B cell (primary cell): ENCODE measurements around the gene TLX3. TPM values are rescaled to one million over a fixed set of nuclear protein-coding genes. Genes with fewer than 3 reads are reported as not detected.

Experiments
- ATAC-seq: fragments of 200-7000 bp; cut with Tn5 transposase; one replicate; pipeline ENCODE4 v1.10.0; 2021; ENCODE audit warnings: low read depth, mild to moderate bottlenecking, moderate number of reproducible peaks, moderate library complexity
- CTCF ChIA-PET: fragments of 350-600 bp; sonication (Branson Sonifier 250); formaldehyde crosslinking; loops from one replicate; lab custom pipeline; 2021; ENCODE audit warnings: antibody characterized with exemption, inconsistent platforms; lab: Charles Lee
- POLR2A ChIA-PET: fragments of 350-600 bp; sonication (Branson Sonifier 250); formaldehyde crosslinking; loops from one replicate; lab custom pipeline; 2021; ENCODE audit warnings: antibody characterized with exemption; lab: Charles Lee
- DNase-seq: peaks from one replicate; pipeline ENCODE4 v3.0.0; 2013
- H2AFZ ChIP-seq: 2 replicates; pipeline ENCODE4 v1.6.1; 2012; ENCODE audit warnings: mild to moderate bottlenecking, low read depth, low read length; ENCODE audit not compliant: insufficient read depth, poor library complexity, severe bottlenecking
- H3K27ac ChIP-seq, 2 donors: 1 replicate in 1 of 2; 2 replicates in 1 of 2; pipeline ENCODE4 v1.5.1; 2012 to 2013; ENCODE audit warnings: low read length in 2 of 2, mild to moderate bottlenecking in 2 of 2, moderate library complexity in 1 of 2
- H3K27me3 ChIP-seq, 4 experiments: fragments of 200-600 bp in 1 of 4; sonication (generic) in 1 of 4; replicated peaks in 1 of 4; 1 replicate in 2 of 4; 2 replicates in 2 of 4; pipeline versions ENCODE4 v1.6.1 to v1.7.0; 2013 to 2016; ENCODE audit warnings: low read length in 3 of 4, mild to moderate bottlenecking in 2 of 4, mixed read lengths in 1 of 4, moderate library complexity in 1 of 4; ENCODE audit not compliant: insufficient read depth in 4 of 4, control insufficient read depth in 3 of 4; ENCODE audit errors: control extremely low read depth in 1 of 4
- H3K36me3 ChIP-seq, 2 experiments: replicated peaks in 1 of 2; 1 replicate in 1 of 2; 2 replicates in 1 of 2; pipeline versions ENCODE4 v1.6.1 to v1.7.1; 2013; ENCODE audit warnings: low read length in 1 of 2; ENCODE audit not compliant: insufficient read depth in 2 of 2, control insufficient read depth in 1 of 2; ENCODE audit errors: control extremely low read depth in 1 of 2, extremely low read depth in 1 of 2
- H3K4me1 ChIP-seq, 2 donors: fragments of 200-600 bp in 1 of 2; sonication (generic) in 1 of 2; 1 replicate in 1 of 2; 2 replicates in 1 of 2; pipeline versions ENCODE4 v1.5.1 to v1.6.1; 2013 to 2017; ENCODE audit warnings: low read length in 2 of 2; ENCODE audit not compliant: control insufficient read depth in 2 of 2, insufficient read depth in 2 of 2
- H3K4me2 ChIP-seq: replicated peaks from 2 replicates; pipeline ENCODE3; 2012; ENCODE audit warnings: mild to moderate bottlenecking, low read depth, low read length; ENCODE audit not compliant: poor library complexity, severe bottlenecking
- H3K4me3 ChIP-seq, 5 experiments: fragments of 200-600 bp in 1 of 5; sonication (generic) in 1 of 5; 1 replicate in 3 of 5; 2 replicates in 2 of 5; pipeline versions ENCODE4 v1.5.1 to v1.7.0; 2011 to 2016; ENCODE audit warnings: low read length in 4 of 5, mild to moderate bottlenecking in 4 of 5, low read depth in 2 of 5, control low read depth in 1 of 5, moderate library complexity in 1 of 5; ENCODE audit not compliant: insufficient read depth in 1 of 5; ENCODE audit errors: control extremely low read depth in 1 of 5, extremely low read depth in 1 of 5
- H3K79me2 ChIP-seq: fragments of 200-600 bp; sonication (generic); one replicate; pipeline ENCODE4 v1.6.0; 2016; ENCODE audit warnings: low read length; ENCODE audit not compliant: control insufficient read depth, insufficient read depth
- H3K9ac ChIP-seq: fragments of 200-600 bp; sonication (generic); 2 replicates; pipeline ENCODE4 v1.6.1; 2017; ENCODE audit warnings: mild to moderate bottlenecking, low read length, moderate library complexity
- H3K9me3 ChIP-seq, 3 donors: one replicate each; pipeline versions ENCODE4 v1.6.1 to v1.7.1; 2013; ENCODE audit warnings: low read length in 2 of 3; ENCODE audit not compliant: control insufficient read depth in 2 of 3, insufficient read depth in 1 of 3; ENCODE audit errors: control extremely low read depth in 1 of 3
- H4K20me1 ChIP-seq: 2 replicates; pipeline ENCODE4 v1.6.0; 2012; ENCODE audit warnings: mild to moderate bottlenecking, low read length; ENCODE audit not compliant: insufficient read depth, control insufficient read depth, poor library complexity, severe bottlenecking
- H3K27ac Mint-ChIP-seq: one replicate; pipeline ENCODE4 v1.8.0; 2021; ENCODE audit warnings: mixed read lengths
- H3K27me3 Mint-ChIP-seq: one replicate; pipeline ENCODE4 v1.8.0; 2021; ENCODE audit warnings: mixed read lengths
- H3K4me1 Mint-ChIP-seq: one replicate; pipeline ENCODE4 v1.8.0; 2021; ENCODE audit warnings: mixed read lengths
- H3K4me3 Mint-ChIP-seq: one replicate; pipeline ENCODE4 v1.8.0; 2021; ENCODE audit warnings: mixed read lengths
- H3K9me3 Mint-ChIP-seq: one replicate; pipeline ENCODE4 v1.8.0; 2022; ENCODE audit warnings: mixed read lengths; ENCODE audit not compliant: insufficient read depth
- EZH2 ChIP-seq: IDR thresholded peaks from 2 replicates; pipeline ENCODE4 v1.6.1; 2012; ENCODE audit warnings: borderline replicate concordance, low read depth, mild to moderate bottlenecking, moderate library complexity, low read length; ENCODE audit not compliant: insufficient read depth, poor library complexity, severe bottlenecking
- WGBS: methylation state at CpG from one replicate; pipeline ENCODE4 v1.1.5; 2013; ENCODE audit warnings: missing lambda C conversion rate; ENCODE audit not compliant: insufficient coverage; 5-methylcytosine and 5-hydroxymethylcytosine counted together
- intact Hi-C: fragments of 100-400 bp; cut with micrococcal nuclease; formaldehyde crosslinking; loops from one replicate; pipeline ENCODE4 v1.10.0; 2022
- polyA plus RNA-seq: library from polyadenylated mRNA; depleted of rRNA; stranded (reverse); fragments of >200 nt; gene quantifications from 2 replicates; pipeline ENCODE4 v1.2.3, GENCODE V29; 2012
- total RNA-seq, 2 donors: library from RNA; stranded (reverse); fragments of 120-200 nt in 1 of 2; gene quantifications; 1 replicate in 1 of 2; 2 replicates in 1 of 2; pipeline versions ENCODE4 v1.2.3 to v1.2.4, GENCODE V29; 2013 to 2022
- TF ChIP-seq, protein P1 (sequence below): fragments of 200-600 bp; IDR thresholded peaks from one replicate; pipeline ENCODE4 v1.8.0; 2022; ENCODE audit warnings: antibody characterized with exemption, mild to moderate bottlenecking

TLX3 gene
- total and polyA plus RNA-seq, 2 donors (not counting 1 experiment from before 2014, with no cell fraction given) = not detected

DNA sequence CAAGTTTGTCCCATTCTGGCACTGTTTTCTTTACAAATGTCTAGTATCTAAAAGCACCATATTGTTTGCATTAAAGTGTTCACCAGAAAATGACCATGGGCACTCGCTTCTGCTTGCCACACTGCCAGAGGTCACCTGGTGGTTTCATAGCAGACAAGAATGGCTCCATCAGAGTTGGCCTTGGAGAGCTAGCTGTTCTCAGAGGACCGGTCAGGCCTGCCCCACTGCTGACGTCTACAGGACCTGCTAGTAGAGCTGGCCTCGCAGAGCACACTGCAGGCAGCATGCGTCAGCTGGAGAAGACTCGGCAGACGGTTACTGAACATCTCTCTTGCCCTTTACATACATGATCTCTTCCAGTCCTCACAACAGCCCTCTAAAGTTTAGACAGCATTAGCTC lies 8.7 kb upstream of the TLX3 start:
- no peak overlapping the region for H3K4me2 ChIP-seq
- no peaks in the 10 kb centered on the region for H3K79me2 ChIP-seq
- no peaks in the 10 kb centered on the region for H4K20me1 ChIP-seq
- H3K4me3 Mint-ChIP-seq = no peak overlapping the region
- WGBS = 94% methylated on average over 7 of the region's 7 CpGs
- H3K27ac Mint-ChIP-seq = no peak overlapping the region
- intact Hi-C loops = no loop called here
- H3K9ac ChIP-seq = no peak overlapping the region
- no peak for ATAC-seq
- H3K4me1 ChIP-seq = no peaks in the 10 kb centered on the region
- H3K27me3 ChIP-seq = peaks cover 0 to 18% (median 6%) of the 10 kb centered on the region in 4 experiments
- no peak for TF ChIP-seq EZH2
- TF ChIP-seq, protein P1, sequence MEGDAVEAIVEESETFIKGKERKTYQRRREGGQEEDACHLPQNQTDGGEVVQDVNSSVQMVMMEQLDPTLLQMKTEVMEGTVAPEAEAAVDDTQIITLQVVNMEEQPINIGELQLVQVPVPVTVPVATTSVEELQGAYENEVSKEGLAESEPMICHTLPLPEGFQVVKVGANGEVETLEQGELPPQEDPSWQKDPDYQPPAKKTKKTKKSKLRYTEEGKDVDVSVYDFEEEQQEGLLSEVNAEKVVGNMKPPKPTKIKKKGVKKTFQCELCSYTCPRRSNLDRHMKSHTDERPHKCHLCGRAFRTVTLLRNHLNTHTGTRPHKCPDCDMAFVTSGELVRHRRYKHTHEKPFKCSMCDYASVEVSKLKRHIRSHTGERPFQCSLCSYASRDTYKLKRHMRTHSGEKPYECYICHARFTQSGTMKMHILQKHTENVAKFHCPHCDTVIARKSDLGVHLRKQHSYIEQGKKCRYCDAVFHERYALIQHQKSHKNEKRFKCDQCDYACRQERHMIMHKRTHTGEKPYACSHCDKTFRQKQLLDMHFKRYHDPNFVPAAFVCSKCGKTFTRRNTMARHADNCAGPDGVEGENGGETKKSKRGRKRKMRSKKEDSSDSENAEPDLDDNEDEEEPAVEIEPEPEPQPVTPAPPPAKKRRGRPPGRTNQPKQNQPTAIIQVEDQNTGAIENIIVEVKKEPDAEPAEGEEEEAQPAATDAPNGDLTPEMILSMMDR = no peak
- H3K4me1 Mint-ChIP-seq = no peaks in the 10 kb centered on the region
- no peaks in the 10 kb centered on the region for H3K36me3 ChIP-seq
- H3K27ac ChIP-seq = no peak overlapping the region
- peaks cover 49% of the 10 kb centered on the region for H3K27me3 Mint-ChIP-seq
- H2AFZ ChIP-seq = no peak overlapping the region
- no peak overlapping the region for H3K4me3 ChIP-seq
- no peaks in the 10 kb centered on the region for H3K9me3 ChIP-seq
- DNase-seq = no peak
- ChIA-PET CTCF (no interaction called here), POLR2A (no interaction called here)
- H3K9me3 Mint-ChIP-seq = no peaks in the 10 kb centered on the region

DNA sequence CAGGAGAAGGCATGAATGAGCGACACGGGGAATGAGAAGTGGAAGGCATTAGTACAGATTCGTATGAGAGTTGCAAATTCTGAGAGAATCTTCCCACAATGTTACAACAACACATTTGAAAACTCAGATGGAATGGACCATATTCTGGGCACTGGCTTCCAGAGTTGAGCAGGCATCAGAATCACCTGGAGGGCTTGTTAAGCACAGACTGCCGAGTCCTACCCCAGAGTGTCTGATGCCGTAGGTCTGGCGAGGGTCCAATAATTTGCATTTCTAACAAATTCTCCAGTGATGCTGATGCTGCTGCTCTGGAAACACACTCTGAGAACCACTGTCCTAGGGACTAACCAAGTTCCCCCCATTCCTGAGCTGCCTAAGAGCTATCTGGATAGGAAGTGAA lies 2.9 kb upstream of the TLX3 start:
- POLR2A ChIA-PET = no interaction called here

More for the DNA sequence above, 2.9 kb upstream of the TLX3 start:
- H3K36me3 ChIP-seq = no peaks in the 10 kb centered on the region
- H3K27me3 ChIP-seq = peaks cover 0 to 69% (median 32%) of the 10 kb centered on the region in 4 experiments
- intact Hi-C loops = no loop called here
- Mint-ChIP-seq H3K9me3 (no peaks in the 10 kb centered on the region), H3K4me1 (peaks cover 4% of the 10 kb centered on the region), H3K4me3 (no peak overlapping the region), H3K27me3 (peaks cover 62% of the 10 kb centered on the region), H3K27ac (no peak overlapping the region)
- peaks cover 0 to 30% (median 0%) of the 10 kb centered on the region in 3 donors for H3K9me3 ChIP-seq
- H3K4me1 ChIP-seq = no peaks in the 10 kb centered on the region
- CTCF ChIA-PET = no interaction called here
- no peak for TF ChIP-seq EZH2
- TF ChIP-seq, protein P1 = no peak
- H3K27ac ChIP-seq = no peak overlapping the region
- no peaks in the 10 kb centered on the region for H4K20me1 ChIP-seq
- no peak overlapping the region for H3K4me2 ChIP-seq
- no peaks in the 10 kb centered on the region for H3K79me2 ChIP-seq
- H3K9ac ChIP-seq = no peak overlapping the region
- no peak for DNase-seq
- ATAC-seq = no peak
- WGBS = 33% methylated on average over 3 of the region's 6 CpGs
- H3K4me3 ChIP-seq = no peak overlapping the region
- H2AFZ ChIP-seq = no peak overlapping the region
